ENCODE data around the gene DOCK3. TPM values are rescaled to one million over a fixed set of nuclear protein-coding genes. Genes with fewer than 3 reads are reported as not detected.

The DOCK3 gene
- polyA plus RNA-seq, 1 donor from 2014 or later = 15.6 TPM

DNA sequence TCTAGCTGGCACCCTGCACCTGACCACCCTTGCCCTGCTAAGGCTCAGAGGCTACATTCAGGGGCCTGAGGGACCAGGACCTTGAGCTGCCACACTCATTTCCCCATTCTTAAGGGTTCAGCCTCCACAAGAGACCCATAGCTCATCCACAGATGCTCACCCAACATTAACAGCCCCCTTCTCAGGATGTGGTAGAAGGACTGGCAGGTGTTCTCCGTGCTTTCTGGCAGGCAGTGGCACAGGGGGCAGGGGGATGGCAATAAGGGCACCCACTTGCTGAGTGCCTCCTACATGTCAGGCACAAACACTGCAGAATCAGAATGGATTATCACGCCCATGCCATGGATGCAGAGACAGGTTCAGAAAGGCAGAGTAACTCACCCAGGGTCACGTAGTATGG, 48.3 kb upstream of the DOCK3 start:
- Histone ChIP-seq H3K9me3 (ENCODE audit: low read length) (no peaks in the 10 kb centered on the region), H3K27me3 (ENCODE audit: insufficient read depth, low read depth, low read length) (no peaks in the 10 kb centered on the region), H3K27ac (ENCODE audit: low read length) (no peak overlapping the region), H3F3A (ENCODE audit: insufficient read depth, low read length, poor library complexity, severe bottlenecking) (no peaks in the 10 kb centered on the region), H3K79me2 (replicated peaks; ENCODE audit: insufficient read depth, low read length) (no peaks in the 10 kb centered on the region), H3K36me3 (ENCODE audit: insufficient read depth, low read length) (no peaks in the 10 kb centered on the region), H3K4me2 (ENCODE audit: low read length) (no peak overlapping the region), H3K4me3 (ENCODE audit: low read length) (no peak overlapping the region), H2AFZ (ENCODE audit: low read depth, low read length) (no peak overlapping the region), H3K9me2 (ENCODE audit: insufficient read depth, low read length) (no peaks in the 10 kb centered on the region), H3K9ac (ENCODE audit: low read length) (no peak overlapping the region), H4K20me1 (ENCODE audit: insufficient read depth) (no peaks in the 10 kb centered on the region)
- TF ChIP-seq, protein P1, sequence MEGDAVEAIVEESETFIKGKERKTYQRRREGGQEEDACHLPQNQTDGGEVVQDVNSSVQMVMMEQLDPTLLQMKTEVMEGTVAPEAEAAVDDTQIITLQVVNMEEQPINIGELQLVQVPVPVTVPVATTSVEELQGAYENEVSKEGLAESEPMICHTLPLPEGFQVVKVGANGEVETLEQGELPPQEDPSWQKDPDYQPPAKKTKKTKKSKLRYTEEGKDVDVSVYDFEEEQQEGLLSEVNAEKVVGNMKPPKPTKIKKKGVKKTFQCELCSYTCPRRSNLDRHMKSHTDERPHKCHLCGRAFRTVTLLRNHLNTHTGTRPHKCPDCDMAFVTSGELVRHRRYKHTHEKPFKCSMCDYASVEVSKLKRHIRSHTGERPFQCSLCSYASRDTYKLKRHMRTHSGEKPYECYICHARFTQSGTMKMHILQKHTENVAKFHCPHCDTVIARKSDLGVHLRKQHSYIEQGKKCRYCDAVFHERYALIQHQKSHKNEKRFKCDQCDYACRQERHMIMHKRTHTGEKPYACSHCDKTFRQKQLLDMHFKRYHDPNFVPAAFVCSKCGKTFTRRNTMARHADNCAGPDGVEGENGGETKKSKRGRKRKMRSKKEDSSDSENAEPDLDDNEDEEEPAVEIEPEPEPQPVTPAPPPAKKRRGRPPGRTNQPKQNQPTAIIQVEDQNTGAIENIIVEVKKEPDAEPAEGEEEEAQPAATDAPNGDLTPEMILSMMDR (IDR thresholded peaks at IDR 0.05; ENCODE audit: poor library complexity, severe bottlenecking) = no peak

DNA sequence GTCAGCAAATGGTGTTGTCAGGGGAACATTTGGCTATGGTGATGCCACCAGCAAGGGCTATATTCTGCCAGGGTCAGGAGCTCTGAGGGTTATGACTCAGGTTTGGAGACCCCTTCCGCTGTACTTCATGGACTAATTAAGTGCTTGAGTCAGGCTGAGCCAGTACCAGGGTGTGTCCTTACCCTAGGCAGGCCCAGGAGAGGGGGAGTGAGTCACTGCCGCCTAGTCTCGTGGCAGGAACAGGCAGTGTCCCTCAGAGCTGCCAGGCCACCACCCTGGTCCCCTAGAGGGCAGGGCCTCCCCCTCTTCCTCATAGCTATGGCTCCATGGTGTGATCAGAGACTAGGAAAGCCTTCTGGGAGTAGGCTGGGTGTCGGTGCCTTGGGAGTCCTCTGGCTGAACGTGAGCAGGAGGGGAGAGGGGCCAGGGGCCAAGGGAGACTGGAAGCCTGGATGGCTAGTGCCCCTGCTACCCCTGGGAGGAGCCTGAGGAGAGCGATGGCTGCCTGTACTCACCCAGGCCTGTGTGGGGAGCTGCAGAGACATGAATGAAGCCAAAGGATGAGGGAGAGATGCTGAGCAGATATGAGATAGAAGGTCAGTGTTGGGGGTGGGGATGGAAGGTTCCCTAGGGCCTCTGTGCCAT, 47.2 kb upstream of the DOCK3 start:
- H3K27ac ChIP-seq (ENCODE audit: low read length) = no peak overlapping the region
- H3F3A ChIP-seq (ENCODE audit: insufficient read depth, low read length, poor library complexity, severe bottlenecking) = no peaks in the 10 kb centered on the region
- H3K79me2 ChIP-seq (replicated peaks; ENCODE audit: insufficient read depth, low read length) = no peaks in the 10 kb centered on the region
- H3K4me3 ChIP-seq (ENCODE audit: low read length) = no peak overlapping the region
- no peaks in the 10 kb centered on the region for H3K36me3 ChIP-seq (ENCODE audit: insufficient read depth, low read length)
- no peak overlapping the region for H3K4me2 ChIP-seq (ENCODE audit: low read length)
- H3K9ac ChIP-seq (ENCODE audit: low read length) = no peak overlapping the region
- TF ChIP-seq POLR2AphosphoS5 (IDR thresholded peaks at IDR 0.05) = no peak
- TF ChIP-seq, protein P1 (IDR thresholded peaks at IDR 0.05; ENCODE audit: poor library complexity, severe bottlenecking) = peak; percentile 11
- H3K9me2 ChIP-seq (ENCODE audit: insufficient read depth, low read length) = no peaks in the 10 kb centered on the region
- H2AFZ ChIP-seq (ENCODE audit: low read depth, low read length) = no peak overlapping the region
- no peaks in the 10 kb centered on the region for H3K9me3 ChIP-seq (ENCODE audit: low read length)
- no peaks in the 10 kb centered on the region for H3K27me3 ChIP-seq (ENCODE audit: insufficient read depth, low read depth, low read length)
- no peaks in the 10 kb centered on the region for H4K20me1 ChIP-seq (ENCODE audit: insufficient read depth)

DNA sequence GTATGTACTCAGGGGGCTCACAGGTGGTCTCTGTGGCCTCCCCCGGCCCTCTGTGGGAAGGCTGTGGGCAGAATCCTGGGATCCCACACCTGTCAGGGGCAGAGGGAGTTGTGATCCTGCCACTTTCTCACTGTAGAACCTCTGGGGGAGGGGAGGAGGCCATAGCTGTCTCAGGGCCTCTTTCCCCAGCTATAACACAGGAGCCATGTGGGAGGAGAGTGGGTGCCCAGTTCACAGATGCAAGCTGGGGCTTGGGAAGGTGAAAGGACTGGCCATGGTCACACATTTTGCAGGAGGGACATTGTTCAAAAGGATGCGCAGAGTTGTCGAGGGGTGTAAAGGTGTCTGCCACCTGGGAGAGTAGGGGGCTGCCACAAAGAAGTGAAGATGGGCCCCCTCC, 46.1 kb upstream of the DOCK3 start:
- Histone ChIP-seq H3K4me2 (ENCODE audit: low read length) (no peak overlapping the region), H3K9me3 (ENCODE audit: low read length) (no peaks in the 10 kb centered on the region), H3K4me3 (ENCODE audit: low read length) (no peak overlapping the region), H2AFZ (ENCODE audit: low read depth, low read length) (no peak overlapping the region), H3F3A (ENCODE audit: insufficient read depth, low read length, poor library complexity, severe bottlenecking) (no peaks in the 10 kb centered on the region), H3K79me2 (replicated peaks; ENCODE audit: insufficient read depth, low read length) (no peaks in the 10 kb centered on the region), H3K27me3 (ENCODE audit: insufficient read depth, low read depth, low read length) (no peaks in the 10 kb centered on the region), H3K27ac (ENCODE audit: low read length) (no peak overlapping the region), H3K9ac (ENCODE audit: low read length) (no peak overlapping the region), H3K36me3 (ENCODE audit: insufficient read depth, low read length) (no peaks in the 10 kb centered on the region), H4K20me1 (ENCODE audit: insufficient read depth) (no peaks in the 10 kb centered on the region), H3K9me2 (ENCODE audit: insufficient read depth, low read length) (no peaks in the 10 kb centered on the region)
- TF ChIP-seq SMC3 (conservative IDR thresholded peaks at IDR 0.05; ENCODE audit: poor library complexity) = no peak
- TF ChIP-seq TAF1 (IDR thresholded peaks at IDR 0.05; ENCODE audit: low read depth) = no peak
- TF ChIP-seq RAD21 (conservative IDR thresholded peaks at IDR 0.05) = no peak
- TF ChIP-seq, protein P2, sequence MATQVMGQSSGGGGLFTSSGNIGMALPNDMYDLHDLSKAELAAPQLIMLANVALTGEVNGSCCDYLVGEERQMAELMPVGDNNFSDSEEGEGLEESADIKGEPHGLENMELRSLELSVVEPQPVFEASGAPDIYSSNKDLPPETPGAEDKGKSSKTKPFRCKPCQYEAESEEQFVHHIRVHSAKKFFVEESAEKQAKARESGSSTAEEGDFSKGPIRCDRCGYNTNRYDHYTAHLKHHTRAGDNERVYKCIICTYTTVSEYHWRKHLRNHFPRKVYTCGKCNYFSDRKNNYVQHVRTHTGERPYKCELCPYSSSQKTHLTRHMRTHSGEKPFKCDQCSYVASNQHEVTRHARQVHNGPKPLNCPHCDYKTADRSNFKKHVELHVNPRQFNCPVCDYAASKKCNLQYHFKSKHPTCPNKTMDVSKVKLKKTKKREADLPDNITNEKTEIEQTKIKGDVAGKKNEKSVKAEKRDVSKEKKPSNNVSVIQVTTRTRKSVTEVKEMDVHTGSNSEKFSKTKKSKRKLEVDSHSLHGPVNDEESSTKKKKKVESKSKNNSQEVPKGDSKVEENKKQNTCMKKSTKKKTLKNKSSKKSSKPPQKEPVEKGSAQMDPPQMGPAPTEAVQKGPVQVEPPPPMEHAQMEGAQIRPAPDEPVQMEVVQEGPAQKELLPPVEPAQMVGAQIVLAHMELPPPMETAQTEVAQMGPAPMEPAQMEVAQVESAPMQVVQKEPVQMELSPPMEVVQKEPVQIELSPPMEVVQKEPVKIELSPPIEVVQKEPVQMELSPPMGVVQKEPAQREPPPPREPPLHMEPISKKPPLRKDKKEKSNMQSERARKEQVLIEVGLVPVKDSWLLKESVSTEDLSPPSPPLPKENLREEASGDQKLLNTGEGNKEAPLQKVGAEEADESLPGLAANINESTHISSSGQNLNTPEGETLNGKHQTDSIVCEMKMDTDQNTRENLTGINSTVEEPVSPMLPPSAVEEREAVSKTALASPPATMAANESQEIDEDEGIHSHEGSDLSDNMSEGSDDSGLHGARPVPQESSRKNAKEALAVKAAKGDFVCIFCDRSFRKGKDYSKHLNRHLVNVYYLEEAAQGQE (IDR thresholded peaks at IDR 0.05; ENCODE audit: borderline replicate concordance) = no peak
- no peak for TF ChIP-seq EP300 (conservative IDR thresholded peaks at IDR 0.05; ENCODE audit: poor library complexity, severe bottlenecking)
- no peak for TF ChIP-seq POLR2AphosphoS5 (IDR thresholded peaks at IDR 0.05)
- no peak for TF ChIP-seq EZH2 (IDR thresholded peaks at IDR 0.05; ENCODE audit: borderline replicate concordance, insufficient read depth, low read length, poor library complexity, severe bottlenecking)
- TF ChIP-seq, protein P1 (IDR thresholded peaks at IDR 0.05; ENCODE audit: poor library complexity, severe bottlenecking) = no peak
- no peak for TF ChIP-seq MXI1 (conservative IDR thresholded peaks at IDR 0.05; ENCODE audit: poor library complexity, severe bottlenecking)

Measured in neural cell (in vitro differentiated cells).